Daoy (cell line): ENCODE results near the gene ORC2. TPM values are rescaled to one million over a fixed set of nuclear protein-coding genes. Genes with fewer than 3 reads are reported as not detected.
"Not testable (repeated sequence)": the region's sequence is repeated elsewhere in the genome, so short reads cannot be mapped to it uniquely, and the experiment has no call there.

ENCODE experiments used
- DNase-seq: peaks from one replicate; pipeline ENCODE4 v3.0.0-alpha.2; 2015; ENCODE audit warnings: low read depth
- total RNA-seq: library from RNA; depleted of rRNA; stranded (reverse); fragments of >200 nt; shearing (Covaris generic); gene quantifications from 2 replicates; pipeline ENCODE4 v1.2.3, GENCODE V29; 2014

Gene ORC2
- total RNA-seq, 1 experiment from 2014 or later: 21.2 TPM

GRCh38 chr2:200939832-200940231 is 23.6 kb downstream of the ORC2 start:
- no peak for DNase-seq

GRCh38 chr2:200930947-200931626 is 32.4 kb downstream of the ORC2 start:
- DNase-seq: no peak

- no peak for DNase-seq
These were observed 33.9 kb downstream of the ORC2 start for GRCh38 chr2:200929334-200930249.

DNA sequence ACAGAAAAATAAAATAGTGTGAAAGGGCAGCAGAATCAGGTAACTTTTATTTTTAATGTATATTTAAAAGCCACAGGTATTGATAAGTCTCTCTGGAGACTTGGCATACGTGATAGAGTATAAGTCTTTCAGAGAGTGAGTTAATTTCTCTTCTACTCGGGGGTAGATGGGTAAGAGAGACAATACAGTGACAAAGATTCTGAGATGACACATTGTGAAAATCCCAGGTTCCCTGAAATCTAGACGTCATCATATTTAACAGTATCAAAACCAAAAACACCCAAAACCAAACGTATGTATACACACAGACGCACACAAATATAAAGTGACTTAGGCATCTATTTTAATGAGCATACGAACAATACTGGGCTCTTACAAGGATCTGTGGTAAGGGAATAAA is 41.0 kb downstream of the ORC2 start:
- DNase-seq: no peak

DNA sequence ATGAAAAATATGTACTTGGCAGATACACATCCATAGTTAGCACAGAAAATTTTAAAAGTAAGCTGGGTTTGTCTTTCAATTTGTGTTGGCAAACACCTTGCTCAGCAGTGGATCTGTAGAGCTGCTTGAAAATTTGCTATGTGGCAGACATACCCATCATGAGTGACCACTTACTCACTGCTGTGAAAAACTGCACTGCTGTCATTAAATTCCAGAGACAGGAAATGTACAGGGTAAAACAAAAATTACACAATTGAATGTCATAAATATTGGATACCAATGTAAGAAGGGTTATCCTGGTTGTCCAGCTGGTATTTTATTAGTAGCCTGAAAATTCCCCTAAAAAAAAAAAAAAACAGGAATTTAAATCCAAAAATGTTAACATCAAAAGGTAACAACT is 49.8 kb downstream of the ORC2 start:
- no peak for DNase-seq

GRCh38 chr2:200909958-200910357 is 53.5 kb downstream of the ORC2 start:
- DNase-seq: no peak

DNA sequence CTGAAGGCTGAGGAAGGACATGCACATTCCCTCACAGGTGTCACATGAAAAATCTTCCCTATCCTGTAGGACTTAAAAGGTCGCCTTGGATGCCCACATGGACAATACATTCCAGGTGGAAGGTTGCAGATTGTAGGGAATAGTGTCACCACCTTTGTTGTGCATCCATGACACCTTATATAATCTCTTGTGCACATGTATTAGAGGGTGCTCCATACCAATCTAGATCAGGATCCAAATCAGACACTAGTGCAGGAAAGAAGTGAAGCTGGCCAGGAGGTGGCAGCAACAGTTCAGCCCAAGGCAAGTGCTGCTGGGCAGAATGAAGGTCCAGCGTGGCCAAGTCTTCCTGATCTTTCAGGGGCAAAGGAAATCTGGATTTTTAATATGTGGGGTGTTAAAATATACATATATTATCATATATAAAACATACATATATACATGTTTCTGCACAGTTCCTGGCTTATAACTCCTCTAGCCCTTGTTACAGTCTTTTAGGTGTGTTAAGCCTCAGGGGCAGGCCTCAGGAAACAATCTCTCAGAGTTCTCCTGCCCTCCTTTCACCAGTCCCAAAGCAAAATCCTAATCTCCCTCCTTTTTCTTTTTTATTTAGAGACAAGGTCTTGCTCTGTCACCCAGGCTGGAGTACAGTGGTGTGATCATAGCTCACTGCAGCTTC is 57.7 kb downstream of the ORC2 start:
- peak; percentile 61 for DNase-seq

GRCh38 chr2:200901459-200902072 is 61.9 kb downstream of the ORC2 start:
- DNase-seq: peak; percentile 81

GRCh38 chr2:200899482-200899881 is 64.0 kb downstream of the ORC2 start:
- DNase-seq: no peak

- DNase-seq: peak; percentile 99
These were observed 74.5 kb downstream of the ORC2 start, which contains the start of the genes NIF3L1 and PPIL3 for GRCh38 chr2:200888704-200889625. Gene NIF3L1 (plus strand): TSS chr2:200889371. CDS start chr2:200891944, 2,573 bp downstream. Gene PPIL3 (minus strand): TSS chr2:200889077. CDS start chr2:200887615, 1,462 bp downstream.

DNA sequence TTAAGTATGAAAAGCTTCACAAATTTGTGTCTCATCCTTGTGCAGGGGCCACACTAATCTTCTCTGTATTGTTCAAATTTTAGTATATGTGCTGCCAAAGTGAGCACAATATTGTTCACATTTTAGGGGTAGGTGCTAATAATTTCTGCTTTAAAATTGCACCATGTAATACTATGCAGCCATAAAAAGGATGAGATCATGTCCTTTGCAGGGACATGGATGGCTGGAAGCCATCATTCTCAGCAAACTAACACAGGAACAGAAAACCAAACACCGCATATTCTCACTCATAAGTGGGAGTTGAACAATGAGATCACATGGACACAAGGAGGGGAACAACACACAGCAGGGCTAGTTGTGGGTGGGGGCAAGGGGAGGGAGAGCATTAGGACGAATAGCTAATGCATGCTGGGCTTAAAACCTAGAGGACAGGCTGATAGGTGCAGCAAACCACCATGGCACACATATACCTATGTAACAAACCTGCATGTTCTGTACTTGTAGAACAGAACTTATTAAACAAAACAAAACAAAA is 81.7 kb downstream of the ORC2 start:
- DNase-seq: not testable (repeated sequence)

- DNase-seq: no peak
These were observed 85.1 kb downstream of the ORC2 start for GRCh38 chr2:200878289-200878880.

- no peak for DNase-seq
These were observed 86.0 kb downstream of the ORC2 start for GRCh38 chr2:200877443-200877842.

DNA sequence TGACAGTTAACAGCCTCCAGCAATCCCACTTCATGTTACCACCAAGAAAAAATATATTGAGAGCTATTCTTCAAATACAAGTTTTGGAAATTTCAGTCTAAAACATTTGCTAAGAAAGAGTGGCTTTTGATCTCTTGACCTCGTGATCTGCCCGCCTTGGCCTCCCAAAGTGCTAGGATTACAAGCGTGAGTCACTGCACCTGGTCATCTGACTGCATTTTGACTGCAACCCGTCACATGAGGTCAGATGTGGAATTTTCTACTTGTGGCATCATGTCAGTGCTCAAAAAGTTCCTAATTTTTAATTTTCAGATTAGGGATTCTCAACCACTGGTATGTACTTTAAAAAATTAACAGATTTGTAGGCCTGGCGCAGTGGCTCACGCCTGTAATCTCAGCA is 89.9 kb downstream of the ORC2 start:
- DNase-seq: no peak

- no peak for DNase-seq
These were observed 92.3 kb downstream of the ORC2 start for GRCh38 chr2:200871151-200871550.

GRCh38 chr2:200869014-200869413 is 94.4 kb downstream of the ORC2 start:
- no peak for DNase-seq

- peak; percentile 93 for DNase-seq
These were observed 99.1 kb downstream of the ORC2 start, which contains the start of gene CLK1 for GRCh38 chr2:200864176-200865034. Gene CLK1 (minus strand): TSS chr2:200864658. CDS start chr2:200861862, 2,796 bp downstream.

- DNase-seq: peak; percentile 19
These were observed 99.7 kb downstream of the ORC2 start for GRCh38 chr2:200863782-200864175.

DNA sequence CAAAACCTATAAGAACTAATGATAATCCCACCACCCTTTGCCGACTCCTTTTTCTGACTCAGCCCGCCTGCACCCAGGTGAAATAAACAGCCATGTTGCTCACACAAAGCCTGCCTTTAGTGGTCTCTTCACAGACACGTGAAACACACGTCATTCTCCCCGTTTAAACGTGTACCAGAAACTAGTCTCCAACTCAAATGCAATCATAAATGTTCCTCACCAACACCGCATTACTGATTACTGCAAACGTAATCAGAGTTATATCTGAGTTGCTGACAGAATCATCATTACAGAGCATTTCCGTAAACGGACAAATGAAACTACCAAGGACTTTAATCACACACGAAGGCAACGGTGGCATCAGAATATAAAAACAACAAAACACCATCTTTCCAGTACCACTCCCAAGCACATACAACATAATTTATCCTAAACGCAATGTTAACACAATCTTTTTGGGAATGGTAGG is 100.9 kb downstream of the ORC2 start:
- DNase-seq: peak; percentile 61
